SK-N-SH treated with all-trans-retinoic acid at 6 μM for 48 hours (cell line): Measurements from ENCODE around the gene HEMK1.

Source experiments
- BACH2 ChIP-seq: fragments of 250-450 bp; sonication (Bioruptor Pico); IDR thresholded peaks from 2 replicates; pipeline ENCODE4 v1.9.0; 2021; ENCODE audit warnings: mild to moderate bottlenecking, borderline replicate concordance
- ESRRG ChIP-seq: fragments of 250-450 bp; sonication (Bioruptor Pico); IDR thresholded peaks from 2 replicates; pipeline ENCODE4 v1.6.1; 2021; ENCODE audit warnings: mild to moderate bottlenecking
- RARB ChIP-seq: fragments of 250-450 bp; sonication (Bioruptor Pico); IDR thresholded peaks from 2 replicates; pipeline ENCODE4 v1.8.0; 2021; ENCODE audit warnings: mild to moderate bottlenecking, moderate library complexity
- TOX ChIP-seq: fragments of 250-450 bp; sonication (Bioruptor Pico); IDR thresholded peaks from 2 replicates; pipeline ENCODE4 v1.8.0; 2021; ENCODE audit warnings: mild to moderate bottlenecking, moderate library complexity, borderline replicate concordance
- ZFP30 ChIP-seq: fragments of 450-650 bp; formaldehyde crosslinking; IDR thresholded peaks from 2 replicates; pipeline ENCODE4 v1.5.0; 2022; ENCODE audit warnings: mild to moderate bottlenecking, moderate library complexity
- ZNF565 ChIP-seq: fragments of 450-650 bp; formaldehyde crosslinking; conservative IDR thresholded peaks from 2 replicates; pipeline ENCODE4 v1.5.0; 2020; ENCODE audit warnings: low read depth, mild to moderate bottlenecking, moderate library complexity
- ZNF70 ChIP-seq: fragments of 450-650 bp; formaldehyde crosslinking; IDR thresholded peaks from 2 replicates; pipeline ENCODE4 v1.5.0; 2020; ENCODE audit warnings: mild to moderate bottlenecking, moderate library complexity
- TF ChIP-seq, protein P1 (sequence below): fragments of 250-450 bp; sonication (Bioruptor Pico); IDR thresholded peaks from 2 replicates; pipeline ENCODE4 v1.8.0; 2020; ENCODE audit warnings: mild to moderate bottlenecking, moderate library complexity, borderline replicate concordance
- TF ChIP-seq, protein P2 (sequence below): fragments of 250-450 bp; sonication (Bioruptor Pico); IDR thresholded peaks from 2 replicates; pipeline ENCODE4 v1.5.1; 2020; ENCODE audit warnings: low read depth, mild to moderate bottlenecking, moderate library complexity

DNA sequence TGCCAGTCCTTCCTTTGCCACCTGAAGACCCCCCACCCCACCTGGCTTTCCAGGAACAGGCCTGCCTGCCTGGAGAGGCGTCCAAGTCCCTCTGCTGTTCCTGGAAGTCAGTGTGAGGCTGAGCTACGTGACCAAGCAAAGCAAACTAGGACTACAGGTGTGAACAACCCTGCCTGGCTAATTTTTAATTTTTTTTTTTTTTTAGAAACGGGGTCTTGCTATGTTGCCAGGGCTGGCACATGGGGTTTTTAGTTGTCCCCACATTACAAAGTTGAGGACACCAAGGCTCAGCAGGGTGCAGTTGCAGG, 17.4 kb downstream of the HEMK1 start:
- TF ChIP-seq ZNF565 (CRISPR knock-in tag) (no peak), BACH2 (CRISPR knock-in tag) (no peak), ZFP30 (no peak), TOX (CRISPR knock-in tag) (no peak), RARB (CRISPR knock-in tag) (no peak), ESRRG (CRISPR knock-in tag) (no peak), ZNF70 (CRISPR knock-in tag) (no peak)
- TF ChIP-seq, protein P1, sequence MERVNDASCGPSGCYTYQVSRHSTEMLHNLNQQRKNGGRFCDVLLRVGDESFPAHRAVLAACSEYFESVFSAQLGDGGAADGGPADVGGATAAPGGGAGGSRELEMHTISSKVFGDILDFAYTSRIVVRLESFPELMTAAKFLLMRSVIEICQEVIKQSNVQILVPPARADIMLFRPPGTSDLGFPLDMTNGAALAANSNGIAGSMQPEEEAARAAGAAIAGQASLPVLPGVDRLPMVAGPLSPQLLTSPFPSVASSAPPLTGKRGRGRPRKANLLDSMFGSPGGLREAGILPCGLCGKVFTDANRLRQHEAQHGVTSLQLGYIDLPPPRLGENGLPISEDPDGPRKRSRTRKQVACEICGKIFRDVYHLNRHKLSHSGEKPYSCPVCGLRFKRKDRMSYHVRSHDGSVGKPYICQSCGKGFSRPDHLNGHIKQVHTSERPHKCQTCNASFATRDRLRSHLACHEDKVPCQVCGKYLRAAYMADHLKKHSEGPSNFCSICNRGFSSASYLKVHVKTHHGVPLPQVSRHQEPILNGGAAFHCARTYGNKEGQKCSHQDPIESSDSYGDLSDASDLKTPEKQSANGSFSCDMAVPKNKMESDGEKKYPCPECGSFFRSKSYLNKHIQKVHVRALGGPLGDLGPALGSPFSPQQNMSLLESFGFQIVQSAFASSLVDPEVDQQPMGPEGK (CRISPR knock-in tag): no peak
- TF ChIP-seq, protein P2, sequence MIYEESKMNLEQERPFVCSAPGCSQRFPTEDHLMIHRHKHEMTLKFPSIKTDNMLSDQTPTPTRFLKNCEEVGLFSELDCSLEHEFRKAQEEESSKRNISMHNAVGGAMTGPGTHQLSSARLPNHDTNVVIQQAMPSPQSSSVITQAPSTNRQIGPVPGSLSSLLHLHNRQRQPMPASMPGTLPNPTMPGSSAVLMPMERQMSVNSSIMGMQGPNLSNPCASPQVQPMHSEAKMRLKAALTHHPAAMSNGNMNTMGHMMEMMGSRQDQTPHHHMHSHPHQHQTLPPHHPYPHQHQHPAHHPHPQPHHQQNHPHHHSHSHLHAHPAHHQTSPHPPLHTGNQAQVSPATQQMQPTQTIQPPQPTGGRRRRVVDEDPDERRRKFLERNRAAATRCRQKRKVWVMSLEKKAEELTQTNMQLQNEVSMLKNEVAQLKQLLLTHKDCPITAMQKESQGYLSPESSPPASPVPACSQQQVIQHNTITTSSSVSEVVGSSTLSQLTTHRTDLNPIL (CRISPR knock-in tag): no peak
